Stimulated activated CD4-positive, alpha-beta T cell treated with anti-CD3 and anti-CD28 coated beads, Interleukin-1b, Interleukin-23, amount 100 ng/mL, for 1 hour (primary cell): ENCODE measurements around the gene TEX44.
A peak's percentile ranks its signal among the peaks of the same experiment; 100 is the strongest.

Source experiments
- DNase-seq, 2 donors: peaks; one replicate each; pipeline ENCODE4 v3.0.0-alpha.2; 2020; ENCODE audit warnings: low read depth in 2 of 2

The TEX44 gene

GRCh38 chr2:231633241-231633976 lies 40.7 kb downstream of the TEX44 start:
- no peak for DNase-seq

- DNase-seq = no peak
These were observed 41.7 kb downstream of the TEX44 start for GRCh38 chr2:231634412-231634811.

GRCh38 chr2:231634951-231635875 lies 42.5 kb downstream of the TEX44 start:
- DNase-seq = no peak

- DNase-seq = no peak
These were observed 47.6 kb downstream of the TEX44 start for GRCh38 chr2:231640241-231640640.

GRCh38 chr2:231640641-231641111 lies 48.0 kb downstream of the TEX44 start:
- no peak for DNase-seq

- peak; percentile 22 to 23 for DNase-seq
These were observed 50.2 kb downstream of the TEX44 start for GRCh38 chr2:231642631-231643494.

- DNase-seq = no peak
These were observed 50.8 kb downstream of the TEX44 start for GRCh38 chr2:231643495-231643888.
